Measurements from ENCODE around the gene OGFOD1.

The OGFOD1 gene

DNA sequence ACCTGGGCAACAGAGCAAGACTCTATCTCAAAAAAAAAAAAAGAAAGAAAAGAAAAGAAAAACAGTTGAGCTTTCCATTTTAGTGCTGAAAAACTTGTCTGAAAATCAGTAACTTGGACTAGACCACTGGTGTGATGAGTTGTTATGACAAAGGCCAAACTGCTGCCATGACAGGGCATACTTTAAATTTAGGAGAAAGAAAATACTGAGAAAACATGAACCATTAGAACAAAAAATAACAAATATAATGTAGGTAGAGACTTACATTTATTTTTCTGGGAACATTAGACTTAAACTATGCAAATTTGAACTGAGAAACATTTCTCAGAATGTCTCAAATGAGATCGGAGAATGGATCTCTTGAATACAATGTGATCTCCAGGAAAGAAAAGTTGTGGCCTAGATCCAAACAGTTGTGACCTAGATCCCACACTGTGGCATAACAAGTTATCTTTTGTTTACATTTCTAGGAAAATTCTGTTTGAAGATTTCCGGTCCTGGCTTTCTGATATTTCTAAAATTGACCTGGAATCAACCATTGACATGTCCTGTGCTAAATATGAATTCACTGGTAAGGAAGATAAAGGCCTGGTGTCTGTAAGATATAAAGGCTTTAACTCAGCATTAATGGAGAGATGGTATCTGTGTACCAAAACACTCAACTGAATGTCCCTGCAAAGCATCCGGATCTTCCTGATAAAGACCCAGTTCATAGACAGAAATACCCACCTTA, 10.9 kb downstream of the OGFOD1 start:
- DNase-seq (ENCODE audit: low read depth, low spot score), result no peak
- H3K4me3 ChIP-seq (ENCODE audit: low read length), result no peak overlapping the region
- H3K27ac ChIP-seq (ENCODE audit: low read length), result no peak overlapping the region
- no peaks in the 10 kb centered on the region for H3K9me3 ChIP-seq (ENCODE audit: control insufficient read depth, insufficient read depth, low read length)
- H3K36me3 ChIP-seq (ENCODE audit: control insufficient read depth, insufficient read depth, low read length), result peaks cover 10% of the 10 kb centered on the region; the same call in 1 of the 2 replicates
- WGBS (ENCODE audit: insufficient coverage, insufficient read length), result no CpG with 5 or more reads among the region's 3 CpGs
- no peaks in the 10 kb centered on the region for H3K4me1 ChIP-seq (ENCODE audit: control insufficient read depth, insufficient read depth, low read length)
- no peaks in the 10 kb centered on the region for H3K27me3 ChIP-seq (ENCODE audit: control insufficient read depth, insufficient read depth, low read length)

GRCh38 chr16:56463153-56463552, 11.8 kb downstream of the OGFOD1 start:
- H3K36me3 ChIP-seq (ENCODE audit: control insufficient read depth, insufficient read depth, low read length), result peaks cover 10% of the 10 kb centered on the region; the same call in 1 of the 2 replicates
- WGBS (ENCODE audit: insufficient coverage, insufficient read length), result no CpG with 5 or more reads among the region's 6 CpGs
- no peaks in the 10 kb centered on the region for H3K27me3 ChIP-seq (ENCODE audit: control insufficient read depth, insufficient read depth, low read length)
- no peak for DNase-seq (ENCODE audit: low read depth, low spot score)
- H3K27ac ChIP-seq (ENCODE audit: low read length), result no peak overlapping the region
- no peaks in the 10 kb centered on the region for H3K9me3 ChIP-seq (ENCODE audit: control insufficient read depth, insufficient read depth, low read length)
- no peak overlapping the region for H3K4me3 ChIP-seq (ENCODE audit: low read length)
- no peaks in the 10 kb centered on the region for H3K4me1 ChIP-seq (ENCODE audit: control insufficient read depth, insufficient read depth, low read length)

GRCh38 chr16:56466344-56466743, 15.0 kb downstream of the OGFOD1 start:
- Histone ChIP-seq H3K4me3 (ENCODE audit: low read length) (no peak overlapping the region), H3K27ac (ENCODE audit: low read length) (no peak overlapping the region), H3K9me3 (ENCODE audit: control insufficient read depth, insufficient read depth, low read length) (no peaks in the 10 kb centered on the region), H3K4me1 (ENCODE audit: control insufficient read depth, insufficient read depth, low read length) (no peaks in the 10 kb centered on the region), H3K36me3 (ENCODE audit: control insufficient read depth, insufficient read depth, low read length) (peaks cover 23% of the 10 kb centered on the region; the same call in 1 of the 2 replicates), H3K27me3 (ENCODE audit: control insufficient read depth, insufficient read depth, low read length) (no peaks in the 10 kb centered on the region)
- DNase-seq (ENCODE audit: low read depth, low spot score), result no peak
- WGBS (ENCODE audit: insufficient coverage, insufficient read length), result no CpG with 5 or more reads among the region's 2 CpGs

GRCh38 chr16:56468800-56469199, 17.4 kb downstream of the OGFOD1 start:
- H3K36me3 ChIP-seq (ENCODE audit: control insufficient read depth, insufficient read depth, low read length), result peaks cover 29% of the 10 kb centered on the region; the same call in 1 of the 2 replicates
- no peaks in the 10 kb centered on the region for H3K4me1 ChIP-seq (ENCODE audit: control insufficient read depth, insufficient read depth, low read length)
- no peak overlapping the region for H3K27ac ChIP-seq (ENCODE audit: low read length)
- no peaks in the 10 kb centered on the region for H3K27me3 ChIP-seq (ENCODE audit: control insufficient read depth, insufficient read depth, low read length)
- H3K4me3 ChIP-seq (ENCODE audit: low read length), result no peak overlapping the region
- H3K9me3 ChIP-seq (ENCODE audit: control insufficient read depth, insufficient read depth, low read length), result no peaks in the 10 kb centered on the region
- DNase-seq (ENCODE audit: low read depth, low spot score), result no peak

DNA sequence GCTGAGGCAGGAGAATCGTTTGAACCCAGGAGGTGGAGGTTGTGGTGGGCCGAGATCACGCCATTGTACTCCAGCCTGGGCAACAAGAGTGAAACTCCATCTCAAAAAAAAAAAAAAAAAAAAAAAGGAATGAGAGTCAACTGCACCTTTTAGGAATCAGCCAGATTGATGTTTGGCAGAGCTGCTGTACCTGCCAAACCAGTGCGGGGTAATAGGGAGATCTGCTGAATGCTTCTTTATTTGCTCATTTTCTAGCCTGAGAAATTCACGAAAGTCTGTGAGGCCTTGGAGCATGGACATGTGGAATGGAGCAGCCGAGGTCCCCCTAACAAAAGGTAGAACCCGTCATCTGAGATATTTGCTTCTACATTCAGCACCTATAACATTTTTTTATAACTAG, 18.4 kb downstream of the OGFOD1 start:
- no peak for DNase-seq (ENCODE audit: low read depth, low spot score)
- peaks cover 29% of the 10 kb centered on the region; the same call in 1 of the 2 replicates for H3K36me3 ChIP-seq (ENCODE audit: control insufficient read depth, insufficient read depth, low read length)
- no peaks in the 10 kb centered on the region for H3K9me3 ChIP-seq (ENCODE audit: control insufficient read depth, insufficient read depth, low read length)
- no peaks in the 10 kb centered on the region for H3K4me1 ChIP-seq (ENCODE audit: control insufficient read depth, insufficient read depth, low read length)
- no CpG with 5 or more reads among the region's 7 CpGs for WGBS (ENCODE audit: insufficient coverage, insufficient read length)
- no peak overlapping the region for H3K4me3 ChIP-seq (ENCODE audit: low read length)
- no peak overlapping the region for H3K27ac ChIP-seq (ENCODE audit: low read length)
- H3K27me3 ChIP-seq (ENCODE audit: control insufficient read depth, insufficient read depth, low read length), result no peaks in the 10 kb centered on the region

- no CpG with 5 or more reads among the region's 3 CpGs for WGBS (ENCODE audit: insufficient coverage, insufficient read length)
- H3K4me1 ChIP-seq (ENCODE audit: control insufficient read depth, insufficient read depth, low read length), result no peaks in the 10 kb centered on the region
These were observed 18.9 kb downstream of the OGFOD1 start for GRCh38 chr16:56470232-56470631.

DNA sequence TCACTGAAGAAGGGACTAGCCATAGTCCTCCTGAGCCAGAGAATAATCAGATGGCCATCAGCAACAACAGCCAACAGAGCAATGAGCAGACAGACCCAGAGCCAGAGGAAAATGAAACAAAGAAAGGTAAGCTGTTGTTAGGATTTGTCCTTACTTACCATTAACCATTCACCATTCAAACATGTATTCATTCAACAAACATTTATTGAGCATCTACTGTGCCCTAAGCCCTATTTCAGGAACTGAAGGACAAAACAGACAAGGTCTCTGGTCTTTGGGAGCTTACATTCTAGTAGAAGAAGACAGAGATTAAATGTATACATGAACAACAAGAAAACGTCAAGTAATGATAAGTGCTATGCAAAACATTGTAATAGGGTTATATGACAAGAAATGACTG, 19.3 kb downstream of the OGFOD1 start:
- Histone ChIP-seq H3K4me1 (ENCODE audit: control insufficient read depth, insufficient read depth, low read length) (no peaks in the 10 kb centered on the region), H3K27me3 (ENCODE audit: control insufficient read depth, insufficient read depth, low read length) (no peaks in the 10 kb centered on the region), H3K4me3 (ENCODE audit: low read length) (no peak overlapping the region), H3K9me3 (ENCODE audit: control insufficient read depth, insufficient read depth, low read length) (no peaks in the 10 kb centered on the region), H3K36me3 (ENCODE audit: control insufficient read depth, insufficient read depth, low read length) (peaks cover 29% of the 10 kb centered on the region; the same call in 1 of the 2 replicates), H3K27ac (ENCODE audit: low read length) (no peak overlapping the region)
- no peak for DNase-seq (ENCODE audit: low read depth, low spot score)
- no CpG with 5 or more reads among the region's 1 CpG for WGBS (ENCODE audit: insufficient coverage, insufficient read length)

More at GRCh38 chr16:56470232-56470631, 18.9 kb downstream of the OGFOD1 start:
- Histone ChIP-seq H3K27me3 (ENCODE audit: control insufficient read depth, insufficient read depth, low read length) (no peaks in the 10 kb centered on the region), H3K27ac (ENCODE audit: low read length) (no peak overlapping the region), H3K36me3 (ENCODE audit: control insufficient read depth, insufficient read depth, low read length) (peaks cover 29% of the 10 kb centered on the region; the same call in 1 of the 2 replicates), H3K4me3 (ENCODE audit: low read length) (no peak overlapping the region), H3K9me3 (ENCODE audit: control insufficient read depth, insufficient read depth, low read length) (no peaks in the 10 kb centered on the region)
- no peak for DNase-seq (ENCODE audit: low read depth, low spot score)

DNA sequence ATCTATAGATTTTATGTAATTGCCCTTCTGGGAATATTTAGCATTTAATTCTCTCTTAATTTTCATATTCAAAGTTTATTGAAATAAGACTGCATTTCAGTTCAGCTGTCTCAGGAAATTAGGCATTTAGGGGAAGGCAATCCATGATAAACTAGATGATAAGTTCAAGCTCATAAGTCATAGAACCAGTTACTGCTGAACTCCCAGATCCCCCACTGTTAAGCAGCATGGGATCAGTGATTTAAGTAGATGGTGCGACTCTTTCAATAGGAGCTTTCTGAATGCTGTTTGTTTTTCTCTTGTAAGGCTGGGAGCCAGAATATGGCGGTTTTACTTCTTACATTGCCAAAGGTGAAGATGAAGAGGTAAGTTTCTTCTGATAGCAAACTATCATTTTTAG, 23.8 kb downstream of the OGFOD1 start:
- Histone ChIP-seq H3K4me1 (ENCODE audit: control insufficient read depth, insufficient read depth, low read length) (no peaks in the 10 kb centered on the region), H3K27me3 (ENCODE audit: control insufficient read depth, insufficient read depth, low read length) (no peaks in the 10 kb centered on the region), H3K27ac (ENCODE audit: low read length) (no peak overlapping the region), H3K4me3 (ENCODE audit: low read length) (no peak overlapping the region), H3K9me3 (ENCODE audit: control insufficient read depth, insufficient read depth, low read length) (no peaks in the 10 kb centered on the region), H3K36me3 (ENCODE audit: control insufficient read depth, insufficient read depth, low read length) (peaks cover 12% of the 10 kb centered on the region; the same call in 1 of the 2 replicates)
- no peak for DNase-seq (ENCODE audit: low read depth, low spot score)
- no CpG with 5 or more reads among the region's 2 CpGs for WGBS (ENCODE audit: insufficient coverage, insufficient read length)

GRCh38 chr16:56477096-56477878, 25.9 kb downstream of the OGFOD1 start:
- Histone ChIP-seq H3K36me3 (ENCODE audit: control insufficient read depth, insufficient read depth, low read length) (peaks cover under 1% of the 10 kb centered on the region; the same call in 1 of the 2 replicates), H3K4me3 (ENCODE audit: low read length) (no peak overlapping the region), H3K27ac (ENCODE audit: low read length) (no peak overlapping the region), H3K9me3 (ENCODE audit: control insufficient read depth, insufficient read depth, low read length) (no peaks in the 10 kb centered on the region), H3K27me3 (ENCODE audit: control insufficient read depth, insufficient read depth, low read length) (no peaks in the 10 kb centered on the region), H3K4me1 (ENCODE audit: control insufficient read depth, insufficient read depth, low read length) (no peaks in the 10 kb centered on the region)
- no peak for DNase-seq (ENCODE audit: low read depth, low spot score)
- no CpG with 5 or more reads among the region's 2 CpGs for WGBS (ENCODE audit: insufficient coverage, insufficient read length)

DNA sequence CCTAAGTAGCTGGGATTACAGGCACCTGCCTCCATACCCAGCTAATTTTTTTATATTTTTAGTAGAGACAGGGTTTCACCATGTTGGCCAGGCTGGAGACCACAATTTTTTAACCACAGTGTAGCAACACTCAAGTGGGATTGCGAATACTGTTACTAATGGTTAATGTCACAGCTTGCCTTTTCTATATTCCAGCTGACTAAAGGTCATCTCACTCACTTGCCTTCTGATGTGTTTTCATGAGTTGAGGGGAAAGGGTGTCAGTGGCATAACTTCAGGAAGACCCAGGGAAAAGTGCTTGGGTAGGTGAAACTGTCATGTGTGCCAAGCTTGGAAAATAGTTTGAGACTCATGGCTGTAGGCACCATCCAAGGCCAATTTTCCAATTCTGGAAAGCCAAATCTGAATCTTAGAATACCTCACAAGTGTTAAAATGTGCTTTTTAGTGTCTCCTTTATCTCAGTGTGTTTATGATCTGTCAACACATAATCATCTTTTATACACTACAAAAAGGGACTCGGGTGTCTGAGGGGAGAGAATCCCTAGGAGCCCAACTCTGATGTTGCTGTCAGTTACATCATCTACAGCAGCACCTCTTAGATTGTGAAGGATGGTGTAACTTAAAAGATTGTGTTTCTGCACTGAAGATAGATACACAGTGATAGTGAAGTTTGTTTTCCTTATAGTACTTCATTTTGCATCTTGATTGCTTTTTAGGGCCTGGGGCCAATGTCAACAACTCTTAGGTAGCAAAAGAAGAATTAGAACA, 27.1 kb downstream of the OGFOD1 start:
- Histone ChIP-seq H3K4me1 (ENCODE audit: control insufficient read depth, insufficient read depth, low read length) (no peaks in the 10 kb centered on the region), H3K4me3 (ENCODE audit: low read length) (no peak overlapping the region), H3K36me3 (ENCODE audit: control insufficient read depth, insufficient read depth, low read length) (no peaks in the 10 kb centered on the region; the same call in 1 of the 2 replicates), H3K27ac (ENCODE audit: low read length) (no peak overlapping the region), H3K27me3 (ENCODE audit: control insufficient read depth, insufficient read depth, low read length) (no peaks in the 10 kb centered on the region), H3K9me3 (ENCODE audit: control insufficient read depth, insufficient read depth, low read length) (no peaks in the 10 kb centered on the region)
- no peak for DNase-seq (ENCODE audit: low read depth, low spot score)
- WGBS (ENCODE audit: insufficient coverage, insufficient read length), result no CpG with 5 or more reads among the region's 2 CpGs
